Activated naive CD8-positive, alpha-beta T cell treated with anti-CD3 and anti-CD28 coated beads for 36 hours (primary cell): ENCODE data around the gene ADAD1. TPM values are rescaled to one million over a fixed set of nuclear protein-coding genes. Genes with fewer than 3 reads are reported as not detected.

Experiments used
- total RNA-seq, 2 experiments: library from RNA; stranded (reverse); gene quantifications; one replicate each; pipeline ENCODE4 v1.2.3, GENCODE V29; 2021

The ADAD1 gene
- total RNA-seq, 2 experiments from 2014 or later = not detected

Other genes starting within 250 kb of the ADAD1 start
- 10 to 100 TPM; 12.2 to 12.6 TPM for gene BLTP1, start 226.7 kb upstream of the ADAD1 start, total RNA-seq
- 10 to 100 TPM; 37.7 to 40.7 TPM for gene IL2, start 77.7 kb downstream of the ADAD1 start, total RNA-seq
- gene IL21, start 242.1 kb downstream of the ADAD1 start, total RNA-seq = not detected